Astrocyte (in vitro differentiated cells and primary cell): ENCODE data around the gene HERC2.
"Not testable (repeated sequence)": the region's sequence is repeated elsewhere in the genome, so short reads cannot be mapped to it uniquely, and the experiment has no call there.

Experiments
- CTCF ChIP-seq: IDR thresholded peaks from 2 replicates; pipeline ENCODE4 v1.5.1; 2011; ENCODE audit warnings: low read depth, mild to moderate bottlenecking, inconsistent platforms, low read length, moderate library complexity; ENCODE audit not compliant: insufficient read depth
- EZH2 ChIP-seq: IDR thresholded peaks from 2 replicates; pipeline ENCODE4 v1.6.1; 2012; ENCODE audit warnings: mild to moderate bottlenecking, low read length, inconsistent platforms; ENCODE audit not compliant: insufficient read depth

DNA sequence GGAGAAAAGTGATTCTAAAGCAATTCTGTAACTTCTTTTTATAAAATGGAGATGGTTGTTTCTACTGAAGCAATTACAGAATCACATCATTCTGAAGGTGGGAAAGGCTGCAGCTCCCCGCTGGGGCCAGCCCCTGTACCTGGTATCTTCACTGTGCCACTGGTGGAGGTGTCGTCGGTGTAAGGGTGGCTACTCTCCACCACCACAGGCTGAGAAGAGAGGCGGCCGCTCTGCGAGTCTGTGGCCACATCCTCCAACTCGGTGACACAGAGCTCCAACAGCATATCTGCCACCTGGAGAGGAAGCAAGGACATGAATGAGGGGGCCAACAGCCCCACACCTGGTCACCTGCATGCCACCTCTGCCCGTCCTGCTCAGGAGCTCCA lies 169.4 kb downstream of the HERC2 start:
- not testable (repeated sequence) for TF ChIP-seq CTCF, EZH2
